ENCODE measurements around the gene ZNF217.

DNA sequence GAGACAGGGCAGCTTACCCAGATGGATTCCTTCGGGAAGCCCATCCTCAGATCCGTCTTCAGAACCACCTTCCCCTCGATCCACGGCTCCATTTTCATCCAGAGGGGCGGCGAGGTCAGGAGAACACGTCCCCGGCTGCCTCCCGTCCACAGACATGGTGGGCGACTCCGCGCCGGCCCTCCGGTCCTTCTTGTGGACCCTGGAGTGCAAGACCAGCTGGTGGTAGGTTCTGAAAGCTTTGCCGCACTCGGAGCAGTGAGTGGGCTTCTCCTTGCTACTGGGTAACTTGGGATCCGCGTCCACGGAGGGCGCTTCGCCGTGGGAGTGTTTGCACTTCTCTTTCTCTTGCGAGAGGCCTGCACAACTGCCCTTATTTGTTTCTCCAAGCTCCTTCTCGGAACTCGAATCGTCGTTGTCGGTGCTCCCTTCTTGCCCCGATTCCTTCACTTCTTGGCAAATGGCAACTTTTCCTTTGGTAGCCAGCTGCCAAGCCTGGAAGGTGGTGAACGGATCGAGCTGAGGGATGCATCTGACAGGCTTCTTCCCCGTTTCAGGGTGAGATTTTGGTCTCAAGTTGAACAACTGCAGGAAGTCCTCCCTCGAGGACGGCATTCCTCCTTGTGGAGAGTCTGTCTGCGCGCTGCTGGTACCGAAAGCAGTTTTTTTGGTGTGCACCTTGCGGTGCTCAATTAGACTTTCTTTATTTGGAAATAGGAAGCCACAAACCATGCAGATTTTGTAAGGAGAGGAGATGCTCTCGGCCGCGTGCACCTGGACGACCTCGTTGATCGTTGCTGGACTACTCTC, 12.0 kb downstream of the ZNF217 start:
- TF ChIP-seq POLR2AphosphoS5 (IDR thresholded peaks at IDR 0.05): no peak
- no peak for TF ChIP-seq CTCF (IDR thresholded peaks at IDR 0.05)
- TF ChIP-seq POLR2A (IDR thresholded peaks at IDR 0.05): no peak
